Gastrocnemius medialis (tissue), 4 donors: ENCODE measurements around the gene SIAH3. TPM values are rescaled to one million over a fixed set of nuclear protein-coding genes. Genes with fewer than 3 reads are reported as not detected.

Experiments used
- ATAC-seq, 2 donors: fragments of 150-250 bp; one replicate each; pipeline ENCODE4 v1.9.1; 2016
- DNase-seq, 2 donors: peaks; one replicate each; pipeline ENCODE4 v3.0.0-alpha.2; 2019
- H3K27ac ChIP-seq, 4 donors: fragments of 200-600 bp; sonication (generic); 1 replicate in 1 of 4; 2 replicates in 3 of 4; pipeline ENCODE4 v1.5.1; 2016 to 2018; ENCODE audit warnings: mild to moderate bottlenecking in 2 of 4, moderate library complexity in 1 of 4
- H3K27me3 ChIP-seq, 3 donors: fragments of 200-600 bp; sonication (generic) in 2 of 3; 1 replicate in 1 of 3; 2 replicates in 2 of 3; pipeline versions ENCODE4 v1.5.1 to v1.6.0; 2016 to 2019; ENCODE audit warnings: mild to moderate bottlenecking in 1 of 3, moderate library complexity in 1 of 3
- H3K36me3 ChIP-seq, 2 donors: fragments of 200-600 bp; sonication (generic) in 1 of 2; one replicate each; pipeline ENCODE4 v1.5.1; 2017 to 2018
- H3K4me1 ChIP-seq, 2 donors: fragments of 200-600 bp; sonication (generic) in 1 of 2; one replicate each; pipeline ENCODE4 v1.5.1; 2016 to 2017; ENCODE audit warnings: mild to moderate bottlenecking in 2 of 2
- H3K4me3 ChIP-seq, 4 donors: fragments of 200-600 bp; sonication (generic) in 3 of 4; 1 replicate in 1 of 4; 2 replicates in 3 of 4; pipeline ENCODE4 v1.5.1; 2016 to 2019; ENCODE audit warnings: mild to moderate bottlenecking in 2 of 4
- H3K9me3 ChIP-seq, 3 donors: fragments of 200-600 bp; sonication (generic) in 2 of 3; 1 replicate in 1 of 3; 2 replicates in 2 of 3; pipeline ENCODE4 v1.5.1; 2016 to 2019
- POLR2A ChIP-seq, 2 donors: fragments of 450-650 bp; IDR thresholded peaks; one replicate each; pipeline ENCODE4 v1.6.1; 2017; ENCODE audit warnings: antibody characterized with exemption in 2 of 2, mild to moderate bottlenecking in 2 of 2, moderate library complexity in 2 of 2
- in situ Hi-C, 4 donors: fragments of 200-750 bp; cut with MboI; loops; one replicate each; pipeline versions ENCODE4 v1.15.0 to v1.8.0; 2017; ENCODE audit warnings: low sequenced_read_pairs in 4 of 4
- intact Hi-C: fragments of 100-400 bp; cut with DNase I; formaldehyde crosslinking; loops from one replicate; pipeline ENCODE4 v1.15.1; 2023; ENCODE audit warnings: low total_unique reads
- total RNA-seq, 4 donors: library from RNA; depleted of rRNA; stranded (reverse); fragments of >200 nt; gene quantifications; one replicate each; pipeline versions ENCODE4 v1.1.0 to v1.2.3, GENCODE V29; 2016
- TF ChIP-seq, protein P1 (sequence below), 5 experiments: fragments of 450-650 bp in 3 of 5; fragments of 200-600 bp in 2 of 5; sonication (generic) in 2 of 5; IDR thresholded peaks in 4 of 5; conservative IDR thresholded peaks in 1 of 5; 1 replicate in 4 of 5; 2 replicates in 1 of 5; pipeline ENCODE4 v1.5.1; 2016 to 2019; ENCODE audit warnings: antibody characterized with exemption in 5 of 5, mild to moderate bottlenecking in 3 of 5, moderate library complexity in 3 of 5

SIAH3 gene
- total RNA-seq, 4 donors from 2014 or later, result not detected

- H3K4me3 ChIP-seq, result no peak overlapping the region
- peaks cover 0 to 28% (median 0%) of the 10 kb centered on the region in 3 donors for H3K27me3 ChIP-seq
- no peak for DNase-seq
- no peak overlapping the region for H3K27ac ChIP-seq
- peaks cover 5 to 16% of the 10 kb centered on the region in 2 donors for H3K4me1 ChIP-seq
- H3K36me3 ChIP-seq, result no peaks in the 10 kb centered on the region
- H3K9me3 ChIP-seq, result no peaks in the 10 kb centered on the region
- intact Hi-C loops (no loop called here), in situ Hi-C loops (no loop called here)
- no peak for ATAC-seq
- no peak for TF ChIP-seq POLR2A (IDR thresholded peaks at IDR 0.05)
- TF ChIP-seq, protein P1, sequence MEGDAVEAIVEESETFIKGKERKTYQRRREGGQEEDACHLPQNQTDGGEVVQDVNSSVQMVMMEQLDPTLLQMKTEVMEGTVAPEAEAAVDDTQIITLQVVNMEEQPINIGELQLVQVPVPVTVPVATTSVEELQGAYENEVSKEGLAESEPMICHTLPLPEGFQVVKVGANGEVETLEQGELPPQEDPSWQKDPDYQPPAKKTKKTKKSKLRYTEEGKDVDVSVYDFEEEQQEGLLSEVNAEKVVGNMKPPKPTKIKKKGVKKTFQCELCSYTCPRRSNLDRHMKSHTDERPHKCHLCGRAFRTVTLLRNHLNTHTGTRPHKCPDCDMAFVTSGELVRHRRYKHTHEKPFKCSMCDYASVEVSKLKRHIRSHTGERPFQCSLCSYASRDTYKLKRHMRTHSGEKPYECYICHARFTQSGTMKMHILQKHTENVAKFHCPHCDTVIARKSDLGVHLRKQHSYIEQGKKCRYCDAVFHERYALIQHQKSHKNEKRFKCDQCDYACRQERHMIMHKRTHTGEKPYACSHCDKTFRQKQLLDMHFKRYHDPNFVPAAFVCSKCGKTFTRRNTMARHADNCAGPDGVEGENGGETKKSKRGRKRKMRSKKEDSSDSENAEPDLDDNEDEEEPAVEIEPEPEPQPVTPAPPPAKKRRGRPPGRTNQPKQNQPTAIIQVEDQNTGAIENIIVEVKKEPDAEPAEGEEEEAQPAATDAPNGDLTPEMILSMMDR (IDR thresholded peaks at IDR 0.05 in 4 of 5, conservative IDR thresholded peaks at IDR 0.05 in 1 of 5), result no peak
Measured at GRCh38 chr13:45849408-45849807, 2.1 kb downstream of the SIAH3 start.

- peaks cover 0 to 28% (median 0%) of the 10 kb centered on the region in 3 donors for H3K27me3 ChIP-seq
- H3K27ac ChIP-seq, result no peak overlapping the region
- TF ChIP-seq, protein P1 (IDR thresholded peaks at IDR 0.05 in 4 of 5, conservative IDR thresholded peaks at IDR 0.05 in 1 of 5), result no peak
- no peak for TF ChIP-seq POLR2A (IDR thresholded peaks at IDR 0.05)
- H3K9me3 ChIP-seq, result no peaks in the 10 kb centered on the region
- intact Hi-C loops (no loop called here), in situ Hi-C loops (no loop called here)
- no peak for DNase-seq
- ATAC-seq, result no peak
- peaks cover 5 to 16% of the 10 kb centered on the region in 2 donors for H3K4me1 ChIP-seq
- H3K4me3 ChIP-seq, result no peak overlapping the region
- no peaks in the 10 kb centered on the region for H3K36me3 ChIP-seq
Measured at GRCh38 chr13:45847554-45848224, 3.9 kb downstream of the SIAH3 start.

DNA sequence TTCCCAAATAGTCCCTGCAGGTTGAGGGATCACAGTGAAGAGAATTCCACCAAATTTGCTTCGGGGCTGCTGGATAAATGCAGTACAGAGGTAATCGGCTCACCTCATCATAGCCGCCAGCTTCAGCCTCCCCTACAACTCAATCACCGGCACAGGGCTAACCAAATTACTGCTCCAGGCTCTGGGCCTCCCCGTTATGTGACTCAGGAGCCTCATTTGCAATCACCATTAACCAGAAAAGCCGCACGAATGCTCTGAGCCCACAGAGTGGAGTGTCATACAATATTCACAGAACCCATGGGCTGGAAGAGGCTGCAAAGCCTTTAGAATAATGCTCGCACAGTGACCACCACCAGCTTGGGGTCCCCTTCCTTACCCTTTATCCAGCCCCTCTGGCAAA lies 4.9 kb downstream of the SIAH3 start:
- intact Hi-C loops, result no loop called here
- Histone ChIP-seq H3K27me3 (peaks cover 0 to 28% (median 0%) of the 10 kb centered on the region in 3 donors), H3K4me3 (no peak overlapping the region), H3K36me3 (no peaks in the 10 kb centered on the region), H3K27ac (no peak overlapping the region), H3K4me1 (peaks cover 5 to 16% of the 10 kb centered on the region in 2 donors), H3K9me3 (no peaks in the 10 kb centered on the region)
- DNase-seq, result no peak
- TF ChIP-seq POLR2A (IDR thresholded peaks at IDR 0.05), result no peak
- TF ChIP-seq, protein P1 (IDR thresholded peaks at IDR 0.05 in 4 of 5, conservative IDR thresholded peaks at IDR 0.05 in 1 of 5), result no peak
- ATAC-seq, result no peak
- in situ Hi-C loops, result no loop called here

- Histone ChIP-seq H3K27ac (no peak overlapping the region), H3K36me3 (no peaks in the 10 kb centered on the region), H3K27me3 (no peaks in the 10 kb centered on the region), H3K9me3 (no peaks in the 10 kb centered on the region), H3K4me1 (peaks cover 5 to 6% of the 10 kb centered on the region in 2 donors), H3K4me3 (no peak overlapping the region)
- TF ChIP-seq, protein P1 (IDR thresholded peaks at IDR 0.05 in 4 of 5, conservative IDR thresholded peaks at IDR 0.05 in 1 of 5), result no peak
- no peak for TF ChIP-seq POLR2A (IDR thresholded peaks at IDR 0.05)
- DNase-seq, result no peak
- intact Hi-C loops, result no loop called here
- ATAC-seq, result no peak
- in situ Hi-C loops, result no loop called here
Measured at GRCh38 chr13:45838171-45838745, 13.3 kb downstream of the SIAH3 start.
